GM06990 (cell line): ENCODE data around the gene MAGI1.

Experiments
- DNase-seq: peaks from one replicate; pipeline ENCODE4 v3.0.0-alpha.2; 2011; ENCODE audit not compliant: insufficient read length; ENCODE audit errors: extremely low read depth
- H3K27me3 ChIP-seq: replicated peaks from 2 replicates; pipeline ENCODE4 v1.6.0; 2011; ENCODE audit warnings: low read length; ENCODE audit not compliant: control insufficient read depth, insufficient read depth
- H3K36me3 ChIP-seq: 2 replicates; pipeline ENCODE4 v1.5.1; 2011; ENCODE audit warnings: low read length; ENCODE audit not compliant: control insufficient read depth, insufficient read depth
- H3K4me3 ChIP-seq: replicated peaks from 2 replicates; pipeline ENCODE4 v1.5.1; 2011; ENCODE audit warnings: low read depth, mild to moderate bottlenecking, control low read depth, low read length
- CTCF ChIP-seq: IDR thresholded peaks from 2 replicates; pipeline ENCODE4 v1.5.1; 2011; ENCODE audit warnings: low read length, control low read depth, mild to moderate bottlenecking, inconsistent platforms; ENCODE audit not compliant: insufficient read depth, poor library complexity, severe bottlenecking

MAGI1 gene

GRCh38 chr3:65326574-65326973 lies 712.1 kb downstream of the MAGI1 start:
- H3K4me3 ChIP-seq = no peak overlapping the region
- no peaks in the 10 kb centered on the region for H3K27me3 ChIP-seq
- TF ChIP-seq CTCF = no peak
- no peak for DNase-seq
- no peaks in the 10 kb centered on the region for H3K36me3 ChIP-seq

- Histone ChIP-seq H3K27me3 (no peaks in the 10 kb centered on the region), H3K36me3 (no peaks in the 10 kb centered on the region), H3K4me3 (no peak overlapping the region)
- DNase-seq = no peak
- TF ChIP-seq CTCF = no peak
Observed at GRCh38 chr3:65322910-65323309, 715.8 kb downstream of the MAGI1 start.

DNA sequence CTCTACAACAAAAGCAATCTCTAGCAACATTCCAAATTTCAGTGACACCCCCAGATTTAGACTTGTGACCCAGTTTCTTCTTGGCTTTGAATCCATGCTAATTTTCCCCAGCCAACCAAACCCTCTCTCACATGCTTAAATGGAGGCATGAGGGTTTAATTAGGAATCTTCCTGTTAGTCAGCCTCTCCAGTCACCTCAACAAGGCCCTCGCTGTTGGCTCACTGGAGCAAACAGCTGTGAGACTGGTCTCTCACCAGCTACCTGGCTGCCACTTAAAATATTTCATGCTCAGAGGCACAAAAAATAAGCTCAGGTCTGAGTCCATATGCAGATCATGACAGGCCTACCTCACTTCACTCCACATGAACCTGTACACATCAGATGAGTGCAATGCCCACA lies 720.5 kb downstream of the MAGI1 start:
- no peak for TF ChIP-seq CTCF
- DNase-seq = no peak
- H3K27me3 ChIP-seq = no peaks in the 10 kb centered on the region
- no peaks in the 10 kb centered on the region for H3K36me3 ChIP-seq
- no peak overlapping the region for H3K4me3 ChIP-seq

- Histone ChIP-seq H3K36me3 (no peaks in the 10 kb centered on the region), H3K4me3 (no peak overlapping the region), H3K27me3 (no peaks in the 10 kb centered on the region)
- DNase-seq = no peak
- no peak for TF ChIP-seq CTCF
Observed at GRCh38 chr3:65314916-65315315, 723.8 kb downstream of the MAGI1 start.

- H3K4me3 ChIP-seq = no peak overlapping the region
- no peak for DNase-seq
- no peaks in the 10 kb centered on the region for H3K36me3 ChIP-seq
- TF ChIP-seq CTCF = no peak
- no peaks in the 10 kb centered on the region for H3K27me3 ChIP-seq
Observed at GRCh38 chr3:65314269-65314668, 724.4 kb downstream of the MAGI1 start.

- TF ChIP-seq CTCF = no peak
- H3K27me3 ChIP-seq = no peaks in the 10 kb centered on the region
- H3K4me3 ChIP-seq = no peak overlapping the region
- DNase-seq = no peak
- no peaks in the 10 kb centered on the region for H3K36me3 ChIP-seq
Observed at GRCh38 chr3:65313666-65314065, 725.1 kb downstream of the MAGI1 start.
